ENCODE measurements around the gene PRR5L.

PRR5L gene

GRCh38 chr11:36390963-36391471, 94.9 kb downstream of the PRR5L start:
- Histone ChIP-seq H3K27ac (no peak overlapping the region), H4K20me1 (ENCODE audit: insufficient read depth) (no peaks in the 10 kb centered on the region), H3K36me3 (ENCODE audit: insufficient read depth) (no peaks in the 10 kb centered on the region), H3K9ac (no peak overlapping the region), H3K4me2 (no peak overlapping the region), H3K79me2 (ENCODE audit: insufficient read depth, low read depth) (no peaks in the 10 kb centered on the region), H2AFZ (ENCODE audit: low read depth) (no peak overlapping the region), H3K4me1 (ENCODE audit: low read depth, poor library complexity, severe bottlenecking) (peaks cover 26% of the 10 kb centered on the region), H3K4me3 (IDR thresholded peaks at IDR 0.05; ENCODE audit: insufficient read depth, low read depth, low read length) (no peak overlapping the region), H3K27me3 (ENCODE audit: insufficient read depth, low read depth) (no peaks in the 10 kb centered on the region)
- TF ChIP-seq CTCF (conservative IDR thresholded peaks at IDR 0.05; ENCODE audit: low read depth, low read length): no peak

GRCh38 chr11:36392196-36392595, 96.1 kb downstream of the PRR5L start:
- H3K79me2 ChIP-seq (ENCODE audit: insufficient read depth, low read depth): no peaks in the 10 kb centered on the region
- no peak overlapping the region for H3K27ac ChIP-seq
- H2AFZ ChIP-seq (ENCODE audit: low read depth): no peak overlapping the region
- H4K20me1 ChIP-seq (ENCODE audit: insufficient read depth): no peaks in the 10 kb centered on the region
- H3K4me3 ChIP-seq (IDR thresholded peaks at IDR 0.05; ENCODE audit: insufficient read depth, low read depth, low read length): no peak overlapping the region
- no peaks in the 10 kb centered on the region for H3K36me3 ChIP-seq (ENCODE audit: insufficient read depth)
- TF ChIP-seq CTCF (conservative IDR thresholded peaks at IDR 0.05; ENCODE audit: low read depth, low read length): no peak
- H3K4me1 ChIP-seq (ENCODE audit: low read depth, poor library complexity, severe bottlenecking): peaks cover 17% of the 10 kb centered on the region
- H3K27me3 ChIP-seq (ENCODE audit: insufficient read depth, low read depth): no peaks in the 10 kb centered on the region
- H3K9ac ChIP-seq: no peak overlapping the region
- no peak overlapping the region for H3K4me2 ChIP-seq

GRCh38 chr11:36394056-36394455, 98.0 kb downstream of the PRR5L start:
- Histone ChIP-seq H3K27ac (no peak overlapping the region), H3K4me2 (no peak overlapping the region), H3K36me3 (ENCODE audit: insufficient read depth) (no peaks in the 10 kb centered on the region), H3K79me2 (ENCODE audit: insufficient read depth, low read depth) (no peaks in the 10 kb centered on the region), H3K9ac (no peak overlapping the region), H4K20me1 (ENCODE audit: insufficient read depth) (no peaks in the 10 kb centered on the region), H3K4me3 (IDR thresholded peaks at IDR 0.05; ENCODE audit: insufficient read depth, low read depth, low read length) (no peak overlapping the region), H3K4me1 (ENCODE audit: low read depth, poor library complexity, severe bottlenecking) (peaks cover 13% of the 10 kb centered on the region), H3K27me3 (ENCODE audit: insufficient read depth, low read depth) (no peaks in the 10 kb centered on the region), H2AFZ (ENCODE audit: low read depth) (no peak overlapping the region)
- no peak for TF ChIP-seq CTCF (conservative IDR thresholded peaks at IDR 0.05; ENCODE audit: low read depth, low read length)

- no peaks in the 10 kb centered on the region for H3K36me3 ChIP-seq (ENCODE audit: insufficient read depth)
- H2AFZ ChIP-seq (ENCODE audit: low read depth): no peak overlapping the region
- TF ChIP-seq CTCF (conservative IDR thresholded peaks at IDR 0.05; ENCODE audit: low read depth, low read length): no peak
- H3K4me2 ChIP-seq: no peak overlapping the region
- no peak overlapping the region for H3K9ac ChIP-seq
- no peaks in the 10 kb centered on the region for H4K20me1 ChIP-seq (ENCODE audit: insufficient read depth)
- H3K79me2 ChIP-seq (ENCODE audit: insufficient read depth, low read depth): no peaks in the 10 kb centered on the region
- H3K27me3 ChIP-seq (ENCODE audit: insufficient read depth, low read depth): no peaks in the 10 kb centered on the region
- no peak overlapping the region for H3K4me3 ChIP-seq (IDR thresholded peaks at IDR 0.05; ENCODE audit: insufficient read depth, low read depth, low read length)
- H3K4me1 ChIP-seq (ENCODE audit: low read depth, poor library complexity, severe bottlenecking): peaks cover 13% of the 10 kb centered on the region
- no peak overlapping the region for H3K27ac ChIP-seq
Observed at GRCh38 chr11:36394926-36395325, 98.8 kb downstream of the PRR5L start.

Data from KMS-11 (cell line).